ENCODE data around the gene DNAJB6. TPM values are rescaled to one million over a fixed set of nuclear protein-coding genes. Genes with fewer than 3 reads are reported as not detected.

Gene DNAJB6
- total RNA-seq, 1 experiment from 2014 or later = 82.5 TPM

GRCh38 chr7:157293413-157293788, 43.4 kb upstream of the DNAJB6 start:
- H3K9ac ChIP-seq (ENCODE audit: low read length) = no peak overlapping the region
- H3K27me3 ChIP-seq (ENCODE audit: insufficient read depth, low read length) = no peaks in the 10 kb centered on the region
- no peak for TF ChIP-seq TCF7L2 (IDR thresholded peaks at IDR 0.05; ENCODE audit: borderline replicate concordance, extremely low read depth, insufficient read depth, insufficient read length)
- no peak for TF ChIP-seq ZBTB33 (IDR thresholded peaks at IDR 0.05; ENCODE audit: extremely low read depth, insufficient replicate concordance, low read length)
- no peak for TF ChIP-seq FOSL1 (IDR thresholded peaks at IDR 0.05; ENCODE audit: low read depth)
- TF ChIP-seq ZFX (IDR thresholded peaks at IDR 0.05) = no peak
- TF ChIP-seq POLR2A (IDR thresholded peaks at IDR 0.05; ENCODE audit: borderline replicate concordance, extremely low read depth, insufficient read depth, insufficient read length) = no peak
- TF ChIP-seq POLR2AphosphoS5 (IDR thresholded peaks at IDR 0.05; ENCODE audit: low read depth, low read length) = no peak
- no peak for TF ChIP-seq EZH2 (IDR thresholded peaks at IDR 0.05)
- no peak for TF ChIP-seq RAD21 (IDR thresholded peaks at IDR 0.05; ENCODE audit: low read depth)
- no peak for TF ChIP-seq REST (IDR thresholded peaks at IDR 0.05; ENCODE audit: low read depth)
- no peak for TF ChIP-seq SIN3A (IDR thresholded peaks at IDR 0.05; ENCODE audit: low read depth)
- no peak for TF ChIP-seq ELF1 (IDR thresholded peaks at IDR 0.05; ENCODE audit: borderline replicate concordance, low read depth)
- TF ChIP-seq CBX3 (IDR thresholded peaks at IDR 0.05; ENCODE audit: low read depth) = no peak
- no peak for TF ChIP-seq EZH2phosphoT487 (IDR thresholded peaks at IDR 0.05; ENCODE audit: borderline replicate concordance)
- no peak for TF ChIP-seq ATF3 (IDR thresholded peaks at IDR 0.05)
- no peak overlapping the region for H2AFZ ChIP-seq (ENCODE audit: low read depth, low read length, poor library complexity, severe bottlenecking)
- H3K4me1 ChIP-seq (ENCODE audit: control insufficient read depth in 1 of 2, insufficient read depth in 2 of 2, low read length in 2 of 2) = peaks cover 21 to 41% of the 10 kb centered on the region in 2 experiments
- ChIA-PET RAD21 (ENCODE audit: low non-redundant PET in 1 of 2, low total read pairs in 2 of 2, uncharacterized antibody in 2 of 2, unreplicated experiment in 2 of 2) (no interaction called here), CTCF (no interaction called here), POLR2A (no interaction called here)
- H3K27ac ChIP-seq (ENCODE audit: low read depth, low read length) = no peak overlapping the region
- H4K20me1 ChIP-seq (ENCODE audit: insufficient read depth) = no peaks in the 10 kb centered on the region
- no peak overlapping the region for H3K4me3 ChIP-seq (replicated peaks in 1 of 2; ENCODE audit: low read depth in 1 of 2, low read length in 2 of 2)
- DNase-seq (ENCODE audit: low read depth, low spot score) (no peak), ATAC-seq (no peak)
- no TSS peak for BruUV-seq (replicated peaks)
- H3K79me2 ChIP-seq (ENCODE audit: insufficient read depth, low read length) = no peaks in the 10 kb centered on the region
- H3K4me2 ChIP-seq (ENCODE audit: low read length) = peak overlapping the region; percentile 47
- no peaks in the 10 kb centered on the region for H3K36me3 ChIP-seq (ENCODE audit: control insufficient read depth in 1 of 2, insufficient read depth in 2 of 2, low read length in 2 of 2)
- no peaks in the 10 kb centered on the region for H3K9me3 ChIP-seq (ENCODE audit: control insufficient read depth in 1 of 2, insufficient read depth in 1 of 2, low read depth in 1 of 2, low read length in 2 of 2)
- intact Hi-C loops (cut with micrococcal nuclease) = no loop called here
- H3K9me2 ChIP-seq (ENCODE audit: insufficient read depth) = no peaks in the 10 kb centered on the region
